DOHH2 (cell line): Measurements from ENCODE around the gene SNAP91.

ENCODE experiments used
- H3F3A ChIP-seq: fragments of 200-600 bp; sonication (generic), shearing (Covaris generic); 2 replicates; pipeline ENCODE4 v1.6.0; 2016; ENCODE audit warnings: antibody characterized with exemption, mild to moderate bottlenecking; ENCODE audit not compliant: control insufficient read depth, insufficient read depth
- H3K27ac ChIP-seq: fragments of 200-600 bp; sonication (generic); 2 replicates; pipeline ENCODE4 v1.5.1; 2014; ENCODE audit warnings: low read depth, mild to moderate bottlenecking, low read length, moderate library complexity
- H3K27me3 ChIP-seq: fragments of 200-600 bp; sonication (generic); 2 replicates; pipeline ENCODE4 v1.6.1; 2014; ENCODE audit warnings: mild to moderate bottlenecking, low read length, mixed read lengths; ENCODE audit not compliant: control insufficient read depth
- H3K36me3 ChIP-seq: fragments of 200-600 bp; sonication (generic); 2 replicates; pipeline ENCODE4 v1.6.1; 2014; ENCODE audit warnings: mild to moderate bottlenecking, low read length, moderate library complexity, mixed read lengths; ENCODE audit not compliant: control insufficient read depth
- H3K4me1 ChIP-seq: fragments of 200-600 bp; sonication (generic); 2 replicates; pipeline ENCODE4 v1.6.1; 2014; ENCODE audit warnings: mild to moderate bottlenecking, low read length, mixed read lengths; ENCODE audit not compliant: control insufficient read depth
- H3K4me2 ChIP-seq: fragments of 200-600 bp; sonication (generic); 2 replicates; pipeline ENCODE4 v1.6.0; 2014; ENCODE audit warnings: mild to moderate bottlenecking, low read length, moderate library complexity
- H3K4me3 ChIP-seq: fragments of 200-600 bp; sonication (generic); 2 replicates; pipeline ENCODE4 v1.5.1; 2014; ENCODE audit warnings: mild to moderate bottlenecking, low read length, mixed read lengths
- H3K79me2 ChIP-seq: fragments of 200-600 bp; sonication (generic); 2 replicates; pipeline ENCODE4 v1.6.1; 2014; ENCODE audit warnings: mild to moderate bottlenecking, low read length, mixed read lengths; ENCODE audit not compliant: control insufficient read depth
- H3K9me2 ChIP-seq: fragments of 200-600 bp; sonication (generic); replicated peaks from 2 replicates; pipeline ENCODE4 v1.6.1; 2014; ENCODE audit warnings: mild to moderate bottlenecking, low read length, mixed read lengths; ENCODE audit not compliant: control insufficient read depth
- H3K9me3 ChIP-seq: fragments of 200-600 bp; sonication (generic); 2 replicates; pipeline ENCODE4 v1.6.1; 2014; ENCODE audit warnings: antibody characterized with exemption, low read length, mixed read lengths; ENCODE audit not compliant: control insufficient read depth, insufficient read depth
- H4K20me1 ChIP-seq: fragments of 200-600 bp; sonication (generic); 2 replicates; pipeline ENCODE4 v1.6.0; 2014; ENCODE audit warnings: low read depth, mild to moderate bottlenecking, antibody characterized with exemption, low read length, moderate library complexity; ENCODE audit not compliant: control insufficient read depth, insufficient read depth
- EZH2phosphoT487 ChIP-seq: fragments of 200-600 bp; sonication (generic); IDR thresholded peaks from 2 replicates; pipeline ENCODE4 v1.6.1; 2017; ENCODE audit warnings: borderline replicate concordance, mild to moderate bottlenecking, antibody characterized with exemption, low read length, moderate library complexity, mixed read lengths
- TF ChIP-seq, protein P1 (sequence below): fragments of 200-600 bp; sonication (generic); IDR thresholded peaks from one replicate; pipeline ENCODE4 v1.5.1; 2014; ENCODE audit warnings: antibody characterized with exemption, mild to moderate bottlenecking, low read depth, low read length; ENCODE audit not compliant: poor library complexity, severe bottlenecking

The SNAP91 gene

DNA sequence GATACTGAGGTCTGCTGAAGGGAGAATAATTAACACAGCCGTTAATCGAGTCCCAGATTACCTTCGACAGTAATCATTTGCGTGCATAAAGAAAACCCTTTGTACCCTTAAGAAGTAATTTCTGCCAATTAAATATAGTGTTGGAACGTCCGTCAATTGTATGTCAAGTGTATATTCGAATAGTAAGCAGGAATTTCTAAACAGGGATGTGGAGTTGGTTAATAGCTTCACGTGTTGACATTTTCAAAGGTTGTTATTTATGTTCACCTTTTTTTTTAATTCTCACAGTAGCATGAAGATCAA is 798 bp upstream of the SNAP91 start:
- Histone ChIP-seq H3K9me2 (no peaks in the 10 kb centered on the region), H4K20me1 (no peaks in the 10 kb centered on the region), H3K4me2 (no peak overlapping the region), H3F3A (no peaks in the 10 kb centered on the region), H3K27ac (no peak overlapping the region), H3K9me3 (no peaks in the 10 kb centered on the region; the same call in 1 of the 2 replicates), H3K4me3 (no peak overlapping the region), H3K27me3 (no peaks in the 10 kb centered on the region), H3K4me1 (no peaks in the 10 kb centered on the region), H3K79me2 (no peaks in the 10 kb centered on the region), H3K36me3 (no peaks in the 10 kb centered on the region)
- TF ChIP-seq EZH2phosphoT487: no peak
- TF ChIP-seq, protein P1, sequence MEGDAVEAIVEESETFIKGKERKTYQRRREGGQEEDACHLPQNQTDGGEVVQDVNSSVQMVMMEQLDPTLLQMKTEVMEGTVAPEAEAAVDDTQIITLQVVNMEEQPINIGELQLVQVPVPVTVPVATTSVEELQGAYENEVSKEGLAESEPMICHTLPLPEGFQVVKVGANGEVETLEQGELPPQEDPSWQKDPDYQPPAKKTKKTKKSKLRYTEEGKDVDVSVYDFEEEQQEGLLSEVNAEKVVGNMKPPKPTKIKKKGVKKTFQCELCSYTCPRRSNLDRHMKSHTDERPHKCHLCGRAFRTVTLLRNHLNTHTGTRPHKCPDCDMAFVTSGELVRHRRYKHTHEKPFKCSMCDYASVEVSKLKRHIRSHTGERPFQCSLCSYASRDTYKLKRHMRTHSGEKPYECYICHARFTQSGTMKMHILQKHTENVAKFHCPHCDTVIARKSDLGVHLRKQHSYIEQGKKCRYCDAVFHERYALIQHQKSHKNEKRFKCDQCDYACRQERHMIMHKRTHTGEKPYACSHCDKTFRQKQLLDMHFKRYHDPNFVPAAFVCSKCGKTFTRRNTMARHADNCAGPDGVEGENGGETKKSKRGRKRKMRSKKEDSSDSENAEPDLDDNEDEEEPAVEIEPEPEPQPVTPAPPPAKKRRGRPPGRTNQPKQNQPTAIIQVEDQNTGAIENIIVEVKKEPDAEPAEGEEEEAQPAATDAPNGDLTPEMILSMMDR: no peak

DNA sequence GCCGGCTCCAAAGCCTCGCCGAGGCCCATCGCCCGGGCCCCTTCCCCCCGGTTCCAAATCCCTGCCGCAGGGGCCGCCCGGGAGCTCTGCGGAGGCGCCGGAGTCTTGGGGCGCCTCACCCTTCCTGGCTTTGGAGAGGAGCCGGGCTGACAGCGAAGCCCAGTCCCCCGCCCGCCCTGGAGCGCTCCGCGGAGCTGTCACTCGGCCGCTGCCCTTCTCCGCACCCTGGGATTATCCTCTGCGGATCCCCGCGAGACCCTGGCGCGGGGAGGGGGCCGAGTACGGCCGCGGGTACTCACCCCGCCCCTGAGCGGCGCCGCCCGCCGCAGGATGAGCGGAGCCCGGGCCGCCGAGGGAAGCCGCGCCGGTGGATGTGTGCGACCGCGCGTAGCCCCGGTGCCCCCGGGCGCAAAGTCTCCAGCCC is 343 bp downstream of the SNAP91 start:
- H3K4me1 ChIP-seq: no peaks in the 10 kb centered on the region
- no peaks in the 10 kb centered on the region for H3K9me2 ChIP-seq
- no peak for TF ChIP-seq EZH2phosphoT487
- TF ChIP-seq, protein P1: no peak
- no peak overlapping the region for H3K27ac ChIP-seq
- no peak overlapping the region for H3K4me2 ChIP-seq
- H3K4me3 ChIP-seq: no peak overlapping the region
- no peaks in the 10 kb centered on the region for H3K27me3 ChIP-seq
- no peaks in the 10 kb centered on the region; the same call in 1 of the 2 replicates for H3K9me3 ChIP-seq
- H3K79me2 ChIP-seq: no peaks in the 10 kb centered on the region
- H3F3A ChIP-seq: no peaks in the 10 kb centered on the region
- no peaks in the 10 kb centered on the region for H3K36me3 ChIP-seq
- H4K20me1 ChIP-seq: no peaks in the 10 kb centered on the region

DNA sequence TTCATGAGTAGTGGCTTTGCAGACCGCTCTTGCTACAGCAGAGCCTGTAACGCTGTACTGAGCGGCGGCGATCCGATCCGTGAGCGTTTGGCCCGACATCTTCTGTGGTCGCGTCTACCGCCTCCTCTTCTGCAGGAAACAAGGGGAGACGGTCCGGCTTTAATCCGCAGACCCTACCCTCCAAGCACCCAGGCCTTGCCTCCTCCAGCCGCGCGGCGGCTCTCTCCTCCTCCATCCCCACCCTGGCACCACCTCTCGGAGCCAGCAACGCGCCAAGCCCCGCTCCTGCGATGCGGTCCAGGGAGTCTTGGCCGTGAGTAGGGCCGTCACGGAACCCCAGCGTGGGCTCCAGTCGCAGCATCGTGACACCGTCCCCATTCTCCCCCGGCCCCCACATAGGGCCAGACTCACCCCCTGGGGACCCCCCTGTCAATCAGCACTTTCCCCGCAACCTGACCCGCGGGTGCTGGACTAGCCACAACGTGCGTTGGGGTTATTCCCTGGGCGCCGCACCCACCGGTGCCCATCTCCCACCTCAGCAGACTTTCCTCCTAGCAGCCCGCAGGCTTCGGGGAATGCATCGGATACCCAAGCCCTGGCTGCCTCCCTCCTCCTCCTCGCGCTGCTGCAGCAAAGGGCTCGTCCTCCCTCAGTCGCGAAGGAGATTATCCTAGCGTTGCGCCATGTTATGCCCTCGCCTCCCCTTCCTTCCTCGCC is 914 bp downstream of the SNAP91 start:
- H3K27me3 ChIP-seq: no peaks in the 10 kb centered on the region
- TF ChIP-seq, protein P1: no peak
- no peak for TF ChIP-seq EZH2phosphoT487

More for the DNA sequence above, 914 bp downstream of the SNAP91 start:
- Histone ChIP-seq H3K4me1 (no peaks in the 10 kb centered on the region), H3K9me3 (no peaks in the 10 kb centered on the region; the same call in 1 of the 2 replicates), H3K27ac (no peak overlapping the region), H3K36me3 (no peaks in the 10 kb centered on the region), H3K4me3 (no peak overlapping the region), H3F3A (no peaks in the 10 kb centered on the region), H4K20me1 (no peaks in the 10 kb centered on the region), H3K4me2 (no peak overlapping the region), H3K79me2 (no peaks in the 10 kb centered on the region), H3K9me2 (no peaks in the 10 kb centered on the region)
